Endodermal cell (in vitro differentiated cells): Measurements from ENCODE around the gene CLEC11A. TPM values are rescaled to one million over a fixed set of nuclear protein-coding genes. Genes with fewer than 3 reads are reported as not detected.

ENCODE experiments used
- DNase-seq: peaks from one replicate; pipeline ENCODE4 v3.0.0-alpha.2; 2017
- H3K27ac ChIP-seq: 2 replicates; pipeline ENCODE4 v1.5.1; 2013; ENCODE audit warnings: mild to moderate bottlenecking, low read depth, low read length, moderate library complexity
- H3K27me3 ChIP-seq: 2 replicates; pipeline ENCODE4 v1.6.1; 2013; ENCODE audit warnings: mild to moderate bottlenecking, low read length, moderate library complexity; ENCODE audit not compliant: insufficient read depth, control insufficient read depth, poor library complexity, severe bottlenecking
- H3K36me3 ChIP-seq: 2 replicates; pipeline ENCODE4 v1.7.0; 2013; ENCODE audit warnings: mild to moderate bottlenecking, low read length, moderate library complexity; ENCODE audit not compliant: control insufficient read depth, insufficient read depth
- H3K4me1 ChIP-seq: one replicate; pipeline ENCODE4 v1.7.0; 2013; ENCODE audit warnings: low read length; ENCODE audit not compliant: control insufficient read depth, insufficient read depth
- H3K4me3 ChIP-seq: 2 replicates; pipeline ENCODE4 v1.5.1; 2013; ENCODE audit warnings: mild to moderate bottlenecking, low read length, moderate library complexity
- H3K9ac ChIP-seq: 2 replicates; pipeline ENCODE4 v1.6.1; 2013; ENCODE audit warnings: mild to moderate bottlenecking, low read length, moderate library complexity; ENCODE audit not compliant: poor library complexity, severe bottlenecking; ENCODE audit errors: extremely low read depth
- H3K9me3 ChIP-seq: 2 replicates; pipeline ENCODE4 v1.6.1; 2013; ENCODE audit warnings: mild to moderate bottlenecking, low read length, moderate library complexity; ENCODE audit not compliant: control insufficient read depth
- H3K27ac Mint-ChIP-seq: 2 replicates; pipeline ENCODE4 v1.8.0; 2020; ENCODE audit warnings: mixed read lengths
- H3K27me3 Mint-ChIP-seq: 2 replicates; pipeline ENCODE4 v1.8.0; 2021; ENCODE audit warnings: mild to moderate bottlenecking, mixed read lengths; ENCODE audit not compliant: insufficient read depth
- H3K36me3 Mint-ChIP-seq: 2 replicates; pipeline ENCODE4 v1.8.0; 2020; ENCODE audit warnings: low read depth, mixed read lengths
- H3K4me1 Mint-ChIP-seq: 2 replicates; pipeline ENCODE4 v1.8.0; 2020; ENCODE audit warnings: mixed read lengths
- H3K4me3 Mint-ChIP-seq: 2 replicates; pipeline ENCODE4 v1.8.0; 2020; ENCODE audit warnings: mild to moderate bottlenecking, moderate library complexity, mixed read lengths
- H3K9me3 Mint-ChIP-seq: 2 replicates; pipeline ENCODE4 v1.8.0; 2020; ENCODE audit warnings: mild to moderate bottlenecking, mixed read lengths
- WGBS, 2 experiments: methylation state at CpG; one replicate each; pipeline versions ENCODE4 v1.1.5 to v1.1.7; 2013; ENCODE audit warnings: missing lambda C conversion rate in 2 of 2, mixed read lengths in 1 of 2; ENCODE audit not compliant: insufficient coverage in 1 of 2, insufficient read length in 1 of 2; 5-methylcytosine and 5-hydroxymethylcytosine counted together
- long read RNA-seq, 4 experiments: library from polyadenylated mRNA in 2 of 4; library from RNA in 1 of 4; library from capped mRNA in 1 of 4; stranded (forward) in 3 of 4; unstranded in 1 of 4; transcript quantifications; one replicate each; pipeline ENCODE4 v2.0.0, GENCODE V29; 2020 to 2021; ENCODE audit warnings: inconsistent platforms in 1 of 4
- polyA plus RNA-seq, 2 experiments: library from polyadenylated mRNA; stranded (reverse); fragments of 50-300 nt; gene quantifications; one replicate each; pipeline ENCODE4 v1.2.3, GENCODE V29; 2013
- total RNA-seq, 2 donors: library from RNA; stranded (reverse); fragmentation: NEBNext Ultra II Directional in 1 of 2; extraction: Animal tissue kit (Norgen Biotek cat#: 25700) in 1 of 2; gene quantifications; 2 replicates in 1 of 2; 3 replicates in 1 of 2; pipeline ENCODE4 v1.2.1, GENCODE V29; 2021
- TF ChIP-seq, protein P1 (sequence below): fragments of 200-600 bp; sonication (generic); conservative IDR thresholded peaks from 2 replicates; pipeline ENCODE4 v1.5.0; 2021; ENCODE audit warnings: antibody characterized with exemption, mild to moderate bottlenecking

Gene CLEC11A, protein sequence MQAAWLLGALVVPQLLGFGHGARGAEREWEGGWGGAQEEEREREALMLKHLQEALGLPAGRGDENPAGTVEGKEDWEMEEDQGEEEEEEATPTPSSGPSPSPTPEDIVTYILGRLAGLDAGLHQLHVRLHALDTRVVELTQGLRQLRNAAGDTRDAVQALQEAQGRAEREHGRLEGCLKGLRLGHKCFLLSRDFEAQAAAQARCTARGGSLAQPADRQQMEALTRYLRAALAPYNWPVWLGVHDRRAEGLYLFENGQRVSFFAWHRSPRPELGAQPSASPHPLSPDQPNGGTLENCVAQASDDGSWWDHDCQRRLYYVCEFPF
- total RNA-seq: 1 to 10 TPM; 4.0 to 6.2 TPM
- 5.2 TPM for polyA plus RNA-seq (2013, experiment 1 of 2)
- 4.8 TPM for polyA plus RNA-seq (2013, experiment 2 of 2)
- long read RNA-seq, experiment 1, partial matches to known transcripts: 11 of 12 reads
- long read RNA-seq, experiment 1, other reads (novel, unspliced or antisense): 0 of 12 reads
- long read RNA-seq, experiment 2, transcript CLEC11A-201 (4 exons, 1,419 nt): major isoform, 8 of 13 reads
- long read RNA-seq, experiment 2, partial matches to known transcripts: 0 of 13 reads
- long read RNA-seq, experiment 2, other reads (novel, unspliced or antisense): 5 of 13 reads
- long read RNA-seq, experiment 3, partial matches to known transcripts: 0 of 10 reads
- long read RNA-seq, experiment 3, other reads (novel, unspliced or antisense): 7 of 10 reads
- long read RNA-seq, experiment 4: 0 reads

DNA sequence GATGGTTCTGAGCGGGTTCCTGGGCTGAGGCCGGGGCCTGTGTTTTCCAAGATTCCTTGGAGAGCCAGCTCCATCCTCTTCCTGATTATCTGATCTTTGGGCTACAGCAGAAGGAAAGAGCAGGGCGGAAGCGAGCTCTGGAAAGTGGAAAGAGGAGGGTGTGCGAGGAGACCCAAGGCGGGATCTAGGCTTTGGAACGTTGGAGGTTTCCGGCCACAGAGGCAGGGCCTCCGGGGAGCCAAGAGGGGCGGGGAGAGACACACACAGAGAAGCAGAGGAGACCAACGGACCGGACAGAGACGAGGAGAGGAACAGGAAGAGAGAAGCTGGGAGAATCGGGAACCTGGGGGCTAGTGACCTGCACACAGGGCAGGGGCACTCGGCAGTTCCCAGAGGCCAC is at the start of gene CLEC11A:
Gene CLEC11A (plus strand): TSS at position 296 of the 400 bp plus-strand sequence. CDS start 162 bp downstream, outside the sequence.
- DNase-seq: peak; percentile 69
- no peaks in the 10 kb centered on the region for H3K4me1 ChIP-seq
- Mint-ChIP-seq H3K27me3 (peaks cover 60% of the 10 kb centered on the region), H3K36me3 (no peaks in the 10 kb centered on the region), H3K27ac (no peak within 1 kb of the TSS), H3K9me3 (no peaks in the 10 kb centered on the region), H3K4me3 (peak within 1 kb of the TSS; percentile 78), H3K4me1 (peaks cover 7% of the 10 kb centered on the region)
- peaks cover 10% of the 10 kb centered on the region for H3K27me3 ChIP-seq
- no peaks in the 10 kb centered on the region for H3K36me3 ChIP-seq
- peak within 1 kb of the TSS; percentile 77 for H3K4me3 ChIP-seq
- TF ChIP-seq, protein P1, sequence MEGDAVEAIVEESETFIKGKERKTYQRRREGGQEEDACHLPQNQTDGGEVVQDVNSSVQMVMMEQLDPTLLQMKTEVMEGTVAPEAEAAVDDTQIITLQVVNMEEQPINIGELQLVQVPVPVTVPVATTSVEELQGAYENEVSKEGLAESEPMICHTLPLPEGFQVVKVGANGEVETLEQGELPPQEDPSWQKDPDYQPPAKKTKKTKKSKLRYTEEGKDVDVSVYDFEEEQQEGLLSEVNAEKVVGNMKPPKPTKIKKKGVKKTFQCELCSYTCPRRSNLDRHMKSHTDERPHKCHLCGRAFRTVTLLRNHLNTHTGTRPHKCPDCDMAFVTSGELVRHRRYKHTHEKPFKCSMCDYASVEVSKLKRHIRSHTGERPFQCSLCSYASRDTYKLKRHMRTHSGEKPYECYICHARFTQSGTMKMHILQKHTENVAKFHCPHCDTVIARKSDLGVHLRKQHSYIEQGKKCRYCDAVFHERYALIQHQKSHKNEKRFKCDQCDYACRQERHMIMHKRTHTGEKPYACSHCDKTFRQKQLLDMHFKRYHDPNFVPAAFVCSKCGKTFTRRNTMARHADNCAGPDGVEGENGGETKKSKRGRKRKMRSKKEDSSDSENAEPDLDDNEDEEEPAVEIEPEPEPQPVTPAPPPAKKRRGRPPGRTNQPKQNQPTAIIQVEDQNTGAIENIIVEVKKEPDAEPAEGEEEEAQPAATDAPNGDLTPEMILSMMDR: no peak
- H3K9ac ChIP-seq: no peak within 1 kb of the TSS
- no peak within 1 kb of the TSS for H3K27ac ChIP-seq
- 70% methylated on average over 8 to 15 of the region's 15 CpGs for WGBS, 2 experiments
- no peaks in the 10 kb centered on the region for H3K9me3 ChIP-seq

DNA sequence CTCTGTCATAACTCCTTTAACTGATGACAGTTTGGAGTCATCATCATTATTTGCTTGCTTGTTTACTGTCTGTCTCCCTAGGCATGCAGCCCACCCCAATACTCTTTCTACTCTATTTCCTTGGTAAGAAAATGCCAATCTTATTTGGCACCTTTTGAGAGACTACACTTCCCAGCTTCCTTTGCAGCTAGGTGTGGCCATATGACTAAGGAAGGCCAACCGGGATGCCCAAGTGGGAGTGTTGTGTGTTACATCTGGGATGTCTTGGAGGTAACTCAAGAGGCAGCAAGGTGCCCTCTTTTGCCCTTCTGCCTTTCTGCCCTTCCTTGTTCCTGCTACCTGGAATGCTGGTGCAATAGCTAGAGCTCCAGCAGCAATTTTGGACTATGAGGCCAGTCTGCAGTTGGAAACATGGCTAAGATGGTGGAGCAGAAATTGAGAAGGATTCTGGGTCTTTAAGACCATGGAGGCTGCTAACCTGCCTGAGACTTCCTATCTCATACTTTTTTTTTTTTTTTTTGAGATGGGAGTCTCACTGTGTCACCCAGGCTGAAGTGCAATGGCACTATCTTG is 46.5 kb upstream of the CLEC11A start:
- Mint-ChIP-seq H3K27me3 (peaks cover 81% of the 10 kb centered on the region), H3K4me3 (no peak overlapping the region), H3K36me3 (no peaks in the 10 kb centered on the region), H3K9me3 (peaks cover 8% of the 10 kb centered on the region), H3K4me1 (no peaks in the 10 kb centered on the region), H3K27ac (no peak overlapping the region)
- TF ChIP-seq, protein P1: no peak
- H3K27me3 ChIP-seq: peaks cover 19% of the 10 kb centered on the region
- H3K36me3 ChIP-seq: no peaks in the 10 kb centered on the region
- 74% methylated on average over 1 of the region's 1 CpG; no CpG with 5 or more reads in 1 of the 2 experiments for WGBS, 2 experiments
- H3K9me3 ChIP-seq: peaks cover 8% of the 10 kb centered on the region
- no peak overlapping the region for H3K27ac ChIP-seq
- DNase-seq: no peak
- no peak overlapping the region for H3K9ac ChIP-seq
- no peak overlapping the region for H3K4me3 ChIP-seq
- no peaks in the 10 kb centered on the region for H3K4me1 ChIP-seq

DNA sequence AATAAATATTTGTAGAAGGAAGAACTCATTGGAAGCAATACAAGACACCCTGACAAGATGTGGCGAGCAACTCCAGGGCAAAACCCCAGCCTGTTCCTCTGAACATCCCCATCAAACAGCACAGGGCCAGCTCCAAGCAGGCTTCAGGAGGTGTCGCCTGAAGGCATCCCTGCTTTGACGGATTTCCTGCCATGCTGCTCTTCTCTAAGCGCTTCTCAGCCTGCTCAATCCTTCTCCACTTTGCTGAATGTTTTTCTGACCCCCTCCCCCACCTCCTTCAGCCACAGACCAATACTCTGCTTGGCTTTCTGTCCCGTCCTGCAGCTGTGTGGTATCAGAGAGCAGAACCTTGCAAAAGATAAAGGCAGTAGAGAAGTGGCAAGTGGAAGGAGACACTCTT is 45.5 kb upstream of the CLEC11A start:
- 33 to 50% methylated on average over 2 to 5 of the region's 5 CpGs for WGBS, 2 experiments
- TF ChIP-seq, protein P1: no peak
- no peaks in the 10 kb centered on the region for H3K36me3 Mint-ChIP-seq
- no peaks in the 10 kb centered on the region for H3K4me1 Mint-ChIP-seq
- no peak overlapping the region for H3K9ac ChIP-seq
- H3K27me3 Mint-ChIP-seq: peaks cover 81% of the 10 kb centered on the region
- peaks cover 8% of the 10 kb centered on the region for H3K9me3 Mint-ChIP-seq
- peaks cover 8% of the 10 kb centered on the region for H3K9me3 ChIP-seq
- no peak for DNase-seq
- no peak overlapping the region for H3K4me3 ChIP-seq
- H3K4me3 Mint-ChIP-seq: no peak overlapping the region
- no peak overlapping the region for H3K27ac Mint-ChIP-seq
- no peaks in the 10 kb centered on the region for H3K36me3 ChIP-seq
- peaks cover 19% of the 10 kb centered on the region for H3K27me3 ChIP-seq
- H3K27ac ChIP-seq: no peak overlapping the region
- no peaks in the 10 kb centered on the region for H3K4me1 ChIP-seq
